Superior temporal gyrus (tissue), 1 donor: ENCODE measurements around the gene IQGAP1.
"Not testable (repeated sequence)": the region's sequence is repeated elsewhere in the genome, so short reads cannot be mapped to it uniquely, and the experiment has no call there.

Experiments used
- DNase-seq: peaks from one replicate; pipeline ENCODE4 v3.0.0-alpha.2; 2016; ENCODE audit errors: extremely low spot score

The IQGAP1 gene

GRCh38 chr15:90483012-90483307 is 94.9 kb downstream of the IQGAP1 start:
- DNase-seq = no peak

GRCh38 chr15:90483637-90484036 is 95.6 kb downstream of the IQGAP1 start:
- DNase-seq = no peak

GRCh38 chr15:90487186-90487585 is 99.1 kb downstream of the IQGAP1 start:
- no peak for DNase-seq

- no peak for DNase-seq
Measured at GRCh38 chr15:90489514-90489913, 101.5 kb downstream of the IQGAP1 start.

GRCh38 chr15:90489944-90490343 is 101.9 kb downstream of the IQGAP1 start:
- no peak for DNase-seq

- no peak for DNase-seq
Measured at GRCh38 chr15:90493647-90494046, 105.6 kb downstream of the IQGAP1 start.

GRCh38 chr15:90495067-90495466 is 107.0 kb downstream of the IQGAP1 start:
- no peak for DNase-seq

- no peak for DNase-seq
Measured at GRCh38 chr15:90496791-90497190, 108.7 kb downstream of the IQGAP1 start.

GRCh38 chr15:90497376-90497775 is 109.3 kb downstream of the IQGAP1 start:
- no peak for DNase-seq

GRCh38 chr15:90497912-90498311 is 109.9 kb downstream of the IQGAP1 start:
- no peak for DNase-seq

GRCh38 chr15:90500171-90500570 is 112.1 kb downstream of the IQGAP1 start:
- no peak for DNase-seq

GRCh38 chr15:90501898-90502297 is 113.9 kb downstream of the IQGAP1 start:
- no peak for DNase-seq

- DNase-seq = not testable (repeated sequence)
Measured at GRCh38 chr15:90510781-90511180, 122.7 kb downstream of the IQGAP1 start.

- not testable (repeated sequence) for DNase-seq
Measured at GRCh38 chr15:90511211-90511618, 123.2 kb downstream of the IQGAP1 start.

- DNase-seq = no peak
Measured at GRCh38 chr15:90512276-90512675, 124.2 kb downstream of the IQGAP1 start.

GRCh38 chr15:90512981-90513380 is 124.9 kb downstream of the IQGAP1 start:
- no peak for DNase-seq

- DNase-seq = no peak
Measured at GRCh38 chr15:90513448-90513847, 125.4 kb downstream of the IQGAP1 start.

- DNase-seq = not testable (repeated sequence)
Measured at GRCh38 chr15:90513893-90514292, 125.9 kb downstream of the IQGAP1 start.

GRCh38 chr15:90519688-90520087 is 131.6 kb downstream of the IQGAP1 start:
- DNase-seq = no peak

GRCh38 chr15:90520365-90520764 is 132.3 kb downstream of the IQGAP1 start:
- DNase-seq = no peak

- DNase-seq = no peak
Measured at GRCh38 chr15:90523373-90523772, 135.3 kb downstream of the IQGAP1 start.

GRCh38 chr15:90524018-90524803 is 136.2 kb downstream of the IQGAP1 start:
- DNase-seq = not testable (repeated sequence)

GRCh38 chr15:90529011-90529370 is 140.9 kb downstream of the IQGAP1 start:
- no peak for DNase-seq
